Activated CD4-positive, alpha-beta T cell treated with anti-CD3 and anti-CD28 coated beads, Interleukin-2, amount 10 ng/mL, durations not matched to agents 7 days and 5 days (primary cell): ENCODE results near the gene MAPKBP1. TPM values are rescaled to one million over a fixed set of nuclear protein-coding genes. Genes with fewer than 3 reads are reported as not detected.
A peak's percentile ranks its signal among the peaks of the same experiment; 100 is the strongest.

Source experiments
- CTCF ChIA-PET: fragments of 350-600 bp; sonication (Branson Sonifier 250); formaldehyde crosslinking; loops from one replicate; lab custom pipeline; 2021; ENCODE audit warnings: antibody characterized with exemption; lab: Charles Lee
- POLR2A ChIA-PET: fragments of 350-600 bp; sonication (Branson Sonifier 250); formaldehyde crosslinking; loops from one replicate; lab custom pipeline; 2021; ENCODE audit warnings: antibody characterized with exemption; lab: Charles Lee
- DNase-seq: peaks from one replicate; pipeline ENCODE4 v3.0.0-alpha.2; 2020
- H3K27ac Mint-ChIP-seq: one replicate; pipeline ENCODE4 v1.8.0; 2021; ENCODE audit warnings: mild to moderate bottlenecking, moderate library complexity, mixed read lengths
- H3K27me3 Mint-ChIP-seq: one replicate; pipeline ENCODE4 v1.8.0; 2021; ENCODE audit warnings: mixed read lengths
- H3K36me3 Mint-ChIP-seq: one replicate; pipeline ENCODE4 v1.8.0; 2021; ENCODE audit warnings: low read depth, mixed read lengths
- H3K4me1 Mint-ChIP-seq: one replicate; pipeline ENCODE4 v1.8.0; 2021; ENCODE audit warnings: mixed read lengths
- H3K4me3 Mint-ChIP-seq: one replicate; pipeline ENCODE4 v1.8.0; 2021; ENCODE audit warnings: mild to moderate bottlenecking, moderate library complexity, mixed read lengths
- H3K9me3 Mint-ChIP-seq: one replicate; pipeline ENCODE4 v1.8.0; 2021; ENCODE audit warnings: mixed read lengths
- total RNA-seq, 2 experiments: library from RNA; stranded (reverse); gene quantifications; one replicate each; pipeline ENCODE4 v1.2.3, GENCODE V29; 2021

The MAPKBP1 gene
- total RNA-seq, 2 experiments from 2014 or later, result 29.8 to 31.2 TPM

GRCh38 chr15:41810651-41811431 is 36.6 kb downstream of the MAPKBP1 start:
- no peak for DNase-seq
- Mint-ChIP-seq H3K27ac (peak overlapping the region; percentile 42), H3K9me3 (no peaks in the 10 kb centered on the region), H3K4me1 (peaks cover 30% of the 10 kb centered on the region), H3K4me3 (no peak overlapping the region), H3K36me3 (no peaks in the 10 kb centered on the region), H3K27me3 (no peaks in the 10 kb centered on the region)
- CTCF ChIA-PET, result interaction anchor here (0.5 to 15.7 kb wide), 17 partner anchors 9 to 488 kb away, joined by 3 to 166 read pairs (median 3); partner anchors contain the start of genes MAPKBP1 and PLA2G4B
- POLR2A ChIA-PET, result interaction anchor here (0.9 kb wide), 1 partner anchor 37 kb away, joined by 3 read pairs; the partner anchor contains the start of gene MAPKBP1

- Mint-ChIP-seq H3K36me3 (no peaks in the 10 kb centered on the region), H3K4me1 (peaks cover 30% of the 10 kb centered on the region), H3K27ac (peak overlapping the region; percentile 1), H3K4me3 (no peak overlapping the region), H3K27me3 (no peaks in the 10 kb centered on the region), H3K9me3 (no peaks in the 10 kb centered on the region)
- CTCF ChIA-PET, result interaction anchor here (0.6 to 15.7 kb wide), 19 partner anchors 8 to 346 kb away, joined by 3 to 166 read pairs (median 4); partner anchors contain the start of gene MAPKBP1
- DNase-seq, result peak; percentile 77
- POLR2A ChIA-PET, result interaction anchor here (0.9 kb wide), 1 partner anchor 37 kb away, joined by 3 read pairs; the partner anchor contains the start of gene MAPKBP1
These were observed 37.3 kb downstream of the MAPKBP1 start for GRCh38 chr15:41811432-41812195.

GRCh38 chr15:41812820-41813375 is 38.6 kb downstream of the MAPKBP1 start:
- H3K4me1 Mint-ChIP-seq, result peaks cover 30% of the 10 kb centered on the region
- H3K36me3 Mint-ChIP-seq, result peaks cover 6% of the 10 kb centered on the region
- ChIA-PET CTCF (interaction anchor here (1.2 to 15.7 kb wide), 11 partner anchors 7 to 258 kb away, joined by 3 to 166 read pairs (median 4); partner anchors contain the start of gene MAPKBP1), POLR2A (no interaction called here)
- H3K9me3 Mint-ChIP-seq, result no peaks in the 10 kb centered on the region
- DNase-seq, result no peak
- no peak overlapping the region for H3K4me3 Mint-ChIP-seq
- H3K27me3 Mint-ChIP-seq, result no peaks in the 10 kb centered on the region
- no peak overlapping the region for H3K27ac Mint-ChIP-seq

GRCh38 chr15:41813426-41813825 is 39.1 kb downstream of the MAPKBP1 start:
- ChIA-PET CTCF (interaction anchor here (1.2 to 15.7 kb wide), 6 partner anchors 12 to 117 kb away, joined by 3 to 166 read pairs (median 5); partner anchors contain the start of gene MAPKBP1), POLR2A (no interaction called here)
- DNase-seq, result no peak
- Mint-ChIP-seq H3K9me3 (no peaks in the 10 kb centered on the region), H3K27ac (no peak overlapping the region), H3K4me1 (peaks cover 30% of the 10 kb centered on the region), H3K4me3 (no peak overlapping the region), H3K27me3 (no peaks in the 10 kb centered on the region), H3K36me3 (peaks cover 6% of the 10 kb centered on the region)

- H3K27me3 Mint-ChIP-seq, result no peaks in the 10 kb centered on the region
- H3K4me3 Mint-ChIP-seq, result no peak overlapping the region
- ChIA-PET POLR2A (no interaction called here), CTCF (interaction anchor here (0.5 to 15.7 kb wide), 2 partner anchors 38 to 349 kb away, joined by 3 to 166 read pairs; partner anchors contain the start of gene MAPKBP1)
- no peak for DNase-seq
- peaks cover 8% of the 10 kb centered on the region for H3K36me3 Mint-ChIP-seq
- H3K4me1 Mint-ChIP-seq, result peaks cover 26% of the 10 kb centered on the region
- no peaks in the 10 kb centered on the region for H3K9me3 Mint-ChIP-seq
- no peak overlapping the region for H3K27ac Mint-ChIP-seq
These were observed 40.2 kb downstream of the MAPKBP1 start for GRCh38 chr15:41814534-41814933.

- Mint-ChIP-seq H3K4me1 (peaks cover 5% of the 10 kb centered on the region), H3K27ac (no peak overlapping the region), H3K9me3 (no peaks in the 10 kb centered on the region), H3K27me3 (no peaks in the 10 kb centered on the region), H3K4me3 (no peak overlapping the region), H3K36me3 (peaks cover 11% of the 10 kb centered on the region)
- ChIA-PET CTCF (interaction anchor here (1.4 to 2.1 kb wide), 2 partner anchors 42 to 88 kb away, joined by 3 to 6 read pairs; partner anchors contain the start of gene MAPKBP1), POLR2A (no interaction called here)
- no peak for DNase-seq
These were observed 42.5 kb downstream of the MAPKBP1 start for GRCh38 chr15:41816788-41817187.

GRCh38 chr15:41817327-41817726 is 43.0 kb downstream of the MAPKBP1 start:
- CTCF ChIA-PET, result interaction anchor here (1.4 to 2.1 kb wide), 2 partner anchors 43 to 87 kb away, joined by 3 to 6 read pairs; partner anchors contain the start of gene MAPKBP1
- POLR2A ChIA-PET, result no interaction called here
- Mint-ChIP-seq H3K27ac (no peak overlapping the region), H3K36me3 (peaks cover 11% of the 10 kb centered on the region), H3K9me3 (no peaks in the 10 kb centered on the region), H3K4me3 (no peak overlapping the region), H3K27me3 (no peaks in the 10 kb centered on the region), H3K4me1 (peaks cover under 1% of the 10 kb centered on the region)
- DNase-seq, result no peak

- peaks cover 14% of the 10 kb centered on the region for H3K36me3 Mint-ChIP-seq
- POLR2A ChIA-PET, result no interaction called here
- H3K9me3 Mint-ChIP-seq, result no peaks in the 10 kb centered on the region
- no peak for DNase-seq
- H3K4me3 Mint-ChIP-seq, result no peak overlapping the region
- no peaks in the 10 kb centered on the region for H3K27me3 Mint-ChIP-seq
- no peak overlapping the region for H3K27ac Mint-ChIP-seq
- H3K4me1 Mint-ChIP-seq, result no peaks in the 10 kb centered on the region
- CTCF ChIA-PET, result interaction anchor here (1.4 to 2.1 kb wide), 2 partner anchors 43 to 87 kb away, joined by 3 to 6 read pairs; partner anchors contain the start of gene MAPKBP1
These were observed 43.5 kb downstream of the MAPKBP1 start for GRCh38 chr15:41817781-41818180.

GRCh38 chr15:41819455-41820050 is 45.3 kb downstream of the MAPKBP1 start:
- POLR2A ChIA-PET, result no interaction called here
- H3K4me3 Mint-ChIP-seq, result no peak overlapping the region
- H3K27ac Mint-ChIP-seq, result peak overlapping the region; percentile 3

GRCh38 chr15:41820791-41821423 is 46.6 kb downstream of the MAPKBP1 start:
- no peak for DNase-seq
- Mint-ChIP-seq H3K4me1 (no peaks in the 10 kb centered on the region), H3K36me3 (peaks cover 17% of the 10 kb centered on the region), H3K4me3 (no peak overlapping the region), H3K27ac (peak overlapping the region; percentile 54), H3K27me3 (no peaks in the 10 kb centered on the region), H3K9me3 (no peaks in the 10 kb centered on the region)
- ChIA-PET POLR2A (no interaction called here), CTCF (interaction anchor here (0.6 to 1.4 kb wide), 5 partner anchors 9 to 46 kb away, joined by 3 to 7 read pairs (median 3); partner anchors contain the start of gene MAPKBP1)

More at GRCh38 chr15:41819455-41820050, 45.3 kb downstream of the MAPKBP1 start:
- no peaks in the 10 kb centered on the region for H3K4me1 Mint-ChIP-seq
- no peak for DNase-seq
- H3K36me3 Mint-ChIP-seq, result peaks cover 17% of the 10 kb centered on the region
- CTCF ChIA-PET, result interaction anchor here (1.4 kb wide), 1 partner anchor 8 kb away, joined by 7 read pairs; no protein-coding TSS in a partner anchor
- no peaks in the 10 kb centered on the region for H3K9me3 Mint-ChIP-seq
- no peaks in the 10 kb centered on the region for H3K27me3 Mint-ChIP-seq

GRCh38 chr15:41821831-41822230 is 47.5 kb downstream of the MAPKBP1 start:
- ChIA-PET CTCF (interaction anchor here (0.6 to 1.3 kb wide), 3 partner anchors 10 to 47 kb away, joined by 3 read pairs; partner anchors contain the start of gene MAPKBP1), POLR2A (no interaction called here)
- Mint-ChIP-seq H3K4me1 (peaks cover 2% of the 10 kb centered on the region), H3K27me3 (no peaks in the 10 kb centered on the region), H3K36me3 (peaks cover 15% of the 10 kb centered on the region), H3K4me3 (no peak overlapping the region), H3K27ac (no peak overlapping the region), H3K9me3 (no peaks in the 10 kb centered on the region)
- DNase-seq, result no peak
